H9 (cell line): ENCODE results near the gene SCAP. TPM values are rescaled to one million over a fixed set of nuclear protein-coding genes. Genes with fewer than 3 reads are reported as not detected.
A peak's percentile ranks its signal among the peaks of the same experiment; 100 is the strongest.

Experiments used
- DNase-seq: peaks from one replicate; pipeline ENCODE4 v3.0.0-alpha.2; 2017
- H2AFZ ChIP-seq: one replicate; pipeline ENCODE4 v1.6.1; 2013; ENCODE audit warnings: mild to moderate bottlenecking, low read length, control low read depth, moderate library complexity
- H2AK5ac ChIP-seq: 2 replicates; pipeline ENCODE4 v1.6.1; 2013; ENCODE audit warnings: low read length, control low read depth, mixed read lengths; ENCODE audit not compliant: insufficient read length
- H2BK120ac ChIP-seq: one replicate; pipeline ENCODE4 v1.6.1; 2013; ENCODE audit warnings: low read depth, mild to moderate bottlenecking, low read length, control low read depth, inconsistent platforms; ENCODE audit not compliant: poor library complexity, severe bottlenecking
- H2BK12ac ChIP-seq: 2 replicates; pipeline ENCODE4 v1.6.1; 2013; ENCODE audit warnings: low read length, control low read depth, mixed read lengths, low read depth; ENCODE audit not compliant: insufficient read length
- H2BK15ac ChIP-seq: 2 replicates; pipeline ENCODE4 v1.6.1; 2013; ENCODE audit warnings: low read depth, low read length, control low read depth
- H2BK20ac ChIP-seq: one replicate; pipeline ENCODE4 v1.6.1; 2013; ENCODE audit warnings: low read depth, mild to moderate bottlenecking, low read length, control low read depth, inconsistent platforms; ENCODE audit not compliant: poor library complexity, severe bottlenecking
- H2BK5ac ChIP-seq: 2 replicates; pipeline ENCODE4 v1.6.1; 2013; ENCODE audit warnings: low read length, control low read depth, mixed read lengths; ENCODE audit not compliant: insufficient read length
- H3K14ac ChIP-seq: 2 replicates; pipeline ENCODE4 v1.6.1; 2013; ENCODE audit warnings: low read length, control low read depth; ENCODE audit not compliant: insufficient read depth
- H3K18ac ChIP-seq: 2 replicates; pipeline ENCODE4 v1.6.1; 2013; ENCODE audit warnings: low read depth, mild to moderate bottlenecking, mixed read lengths, low read length, control low read depth; ENCODE audit not compliant: insufficient read length
- H3K23ac ChIP-seq: 2 replicates; pipeline ENCODE4 v1.6.1; 2013; ENCODE audit warnings: low read length, control low read depth, mixed read lengths, low read depth; ENCODE audit not compliant: insufficient read length
- H3K23me2 ChIP-seq: 2 replicates; pipeline ENCODE4 v1.6.1; 2013; ENCODE audit warnings: low read depth, mild to moderate bottlenecking, mixed read lengths, low read length, control low read depth; ENCODE audit not compliant: insufficient read length, poor library complexity, severe bottlenecking
- H3K27ac ChIP-seq: 2 replicates; pipeline ENCODE4 v1.5.1; 2013; ENCODE audit warnings: low read length, control low read depth, mixed read lengths, low read depth; ENCODE audit not compliant: insufficient read length
- H3K27me3 ChIP-seq: 2 replicates; pipeline ENCODE4 v1.6.1; 2013; ENCODE audit warnings: low read length, control low read depth, inconsistent platforms; ENCODE audit not compliant: insufficient read depth
- H3K4ac ChIP-seq: 2 replicates; pipeline ENCODE4 v1.6.1; 2013; ENCODE audit warnings: low read depth, mild to moderate bottlenecking, control low read depth, inconsistent platforms, low read length, moderate library complexity
- H3K4me1 ChIP-seq: 2 replicates; pipeline ENCODE4 v1.6.1; 2013; ENCODE audit warnings: low read length, control low read depth, inconsistent platforms; ENCODE audit not compliant: insufficient read depth
- H3K4me2 ChIP-seq: 2 replicates; pipeline ENCODE4 v1.6.1; 2013; ENCODE audit warnings: low read length, control low read depth, mixed read lengths; ENCODE audit not compliant: insufficient read length, insufficient read depth
- H3K56ac ChIP-seq: 2 replicates; pipeline ENCODE4 v1.6.1; 2013; ENCODE audit warnings: low read depth, mild to moderate bottlenecking, mixed read lengths, low read length, control low read depth; ENCODE audit not compliant: insufficient read length
- H3K79me1 ChIP-seq: 2 replicates; pipeline ENCODE4 v1.6.1; 2013; ENCODE audit warnings: low read depth, mild to moderate bottlenecking, moderate library complexity, low read length, control low read depth, inconsistent platforms; ENCODE audit not compliant: insufficient read depth, poor library complexity, severe bottlenecking
- H3K79me2 ChIP-seq: 2 replicates; pipeline ENCODE4 v1.6.1; 2013; ENCODE audit warnings: low read length, control low read depth, inconsistent platforms; ENCODE audit not compliant: insufficient read depth
- H3K9ac ChIP-seq: 2 replicates; pipeline ENCODE4 v1.6.1; 2013; ENCODE audit warnings: low read length, control low read depth, mixed read lengths; ENCODE audit not compliant: insufficient read length; ENCODE audit errors: extremely low read depth
- H3K9me3 ChIP-seq: one replicate; pipeline ENCODE4 v1.6.1; 2013; ENCODE audit warnings: low read depth, low read length, inconsistent platforms; ENCODE audit not compliant: control insufficient read depth
- H3T11ph ChIP-seq: one replicate; pipeline ENCODE4 v1.6.1; 2013; ENCODE audit warnings: mild to moderate bottlenecking, low read length, control low read depth, inconsistent platforms
- H4K20me1 ChIP-seq: one replicate; pipeline ENCODE4 v1.6.1; 2013; ENCODE audit not compliant: control insufficient read depth, insufficient read length, insufficient read depth
- H4K5ac ChIP-seq: 2 replicates; pipeline ENCODE4 v1.6.1; 2013; ENCODE audit warnings: low read depth, mild to moderate bottlenecking, mixed read lengths, low read length, control low read depth; ENCODE audit not compliant: insufficient read length
- H4K8ac ChIP-seq: replicated peaks from 2 replicates; pipeline ENCODE4 v1.6.1; 2013; ENCODE audit warnings: low read length, control low read depth, mixed read lengths, low read depth; ENCODE audit not compliant: insufficient read length
- H4K91ac ChIP-seq: 2 replicates; pipeline ENCODE4 v1.6.1; 2013; ENCODE audit warnings: low read depth, mild to moderate bottlenecking, moderate library complexity, mixed read lengths, low read length, control low read depth; ENCODE audit not compliant: insufficient read length
- H3K27ac Mint-ChIP-seq, 3 experiments: 2 replicates in 2 of 3; 3 replicates in 1 of 3; pipeline ENCODE4 v1.8.0; 2020 to 2021; ENCODE audit warnings: mixed read lengths in 3 of 3, mild to moderate bottlenecking in 1 of 3, moderate library complexity in 1 of 3
- H3K27me3 Mint-ChIP-seq: 2 replicates; pipeline ENCODE4 v1.8.0; 2021; ENCODE audit warnings: low read depth, mild to moderate bottlenecking, moderate library complexity, mixed read lengths
- H3K36me3 Mint-ChIP-seq, 3 experiments: 2 replicates in 2 of 3; 3 replicates in 1 of 3; pipeline ENCODE4 v1.8.0; 2020 to 2021; ENCODE audit warnings: low read depth in 3 of 3, mixed read lengths in 3 of 3; ENCODE audit not compliant: insufficient read depth in 1 of 3
- H3K4me1 Mint-ChIP-seq, 2 experiments: 2 replicates each; pipeline ENCODE4 v1.8.0; 2020; ENCODE audit warnings: mixed read lengths in 2 of 2
- H3K4me3 Mint-ChIP-seq, 2 experiments: 2 replicates in 1 of 2; 3 replicates in 1 of 2; pipeline ENCODE4 v1.8.0; 2020 to 2021; ENCODE audit warnings: mild to moderate bottlenecking in 2 of 2, mixed read lengths in 2 of 2, moderate library complexity in 1 of 2
- H3K9me3 Mint-ChIP-seq, 2 experiments: 2 replicates in 1 of 2; 3 replicates in 1 of 2; pipeline ENCODE4 v1.8.0; 2020; ENCODE audit warnings: mild to moderate bottlenecking in 2 of 2, mixed read lengths in 2 of 2, moderate library complexity in 1 of 2
- WGBS: extraction: QIAGEN DNeasy Blood & Tissue Kit; methylation state at CpG from one replicate; pipeline ENCODE4 v1.1.7; 2013; ENCODE audit warnings: missing lambda C conversion rate, low lambda C conversion rate, mixed read lengths; ENCODE audit not compliant: insufficient read length; ENCODE audit errors: extremely low coverage; 5-methylcytosine and 5-hydroxymethylcytosine counted together
- total RNA-seq: library from RNA; stranded (reverse); gene quantifications from 2 replicates; pipeline ENCODE4 v1.2.1, GENCODE V29; 2021
- TF ChIP-seq, protein P1 (sequence below): fragments of 200-600 bp; sonication (generic); conservative IDR thresholded peaks from 3 replicates; pipeline ENCODE4 v1.8.0; 2021; ENCODE audit warnings: antibody characterized with exemption, mild to moderate bottlenecking

The SCAP gene
- total RNA-seq, 1 experiment from 2014 or later, result 104 TPM

DNA sequence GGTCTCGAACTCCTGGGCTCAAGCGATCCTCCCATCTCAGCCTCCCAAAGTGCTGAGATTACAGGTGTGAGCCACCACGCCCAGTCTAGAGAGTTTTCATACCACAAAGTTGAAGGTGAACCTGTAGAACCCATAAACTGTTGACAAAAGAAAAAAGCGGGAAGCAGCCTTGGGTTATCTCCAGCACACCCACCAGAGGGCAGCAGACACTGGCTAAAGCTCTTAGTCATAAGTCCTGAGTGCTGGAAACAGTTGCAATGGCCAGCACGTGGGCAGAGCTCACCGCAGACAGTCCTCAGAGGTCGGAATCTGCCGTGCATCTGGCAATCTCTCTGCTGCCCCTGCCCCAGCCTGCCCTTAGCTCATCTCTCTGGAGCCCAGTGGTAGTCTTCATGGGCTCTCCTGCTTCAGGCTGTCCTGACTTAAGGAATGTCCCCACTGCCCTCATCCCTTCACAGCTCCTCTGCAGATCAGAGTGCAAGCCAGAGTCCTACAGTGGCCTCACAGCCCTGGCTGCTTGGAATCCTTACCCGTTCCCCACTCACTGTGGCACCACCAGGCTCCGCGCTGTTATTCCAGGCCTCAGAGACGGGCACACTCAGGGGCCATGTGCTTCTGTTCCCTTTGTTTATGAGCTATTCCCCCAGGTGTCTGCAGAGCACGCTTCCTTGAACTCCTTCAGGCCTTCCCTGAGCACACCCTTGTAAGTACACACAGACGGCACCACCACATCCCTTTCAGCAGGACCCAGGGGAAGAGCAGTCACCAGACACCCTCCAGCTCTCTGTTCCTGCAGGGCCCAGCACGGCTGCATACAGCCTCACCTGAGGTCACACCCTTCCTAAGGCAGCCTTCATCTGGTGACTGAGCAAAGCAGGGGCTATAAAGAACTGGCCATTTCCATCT, 46.6 kb upstream of the SCAP start:
- H3K4me1 ChIP-seq, result peaks cover 3% of the 10 kb centered on the region; the same call in 1 of the 2 replicates
- H3K4ac ChIP-seq, result no peak overlapping the region
- no peaks in the 10 kb centered on the region; a peak in 1 of 5 replicates for H3K9me3 Mint-ChIP-seq
- H3T11ph ChIP-seq, result no peak overlapping the region
- no peak overlapping the region for H2AK5ac ChIP-seq
- no peak overlapping the region for H2AFZ ChIP-seq
- no peaks in the 10 kb centered on the region for H4K20me1 ChIP-seq
- H4K8ac ChIP-seq, result no peak overlapping the region
- no peak overlapping the region for H2BK20ac ChIP-seq
- H4K91ac ChIP-seq, result no peak overlapping the region
- H2BK12ac ChIP-seq, result no peak overlapping the region
- H3K9ac ChIP-seq, result no peak overlapping the region
- no peak overlapping the region for H3K18ac ChIP-seq
- H2BK15ac ChIP-seq, result no peak overlapping the region
- no peak overlapping the region for H2BK120ac ChIP-seq
- peak; percentile 90 for DNase-seq
- WGBS, result no CpG with 5 or more reads among the region's 15 CpGs
- no peak overlapping the region for H2BK5ac ChIP-seq
- H3K27me3 Mint-ChIP-seq, result peaks cover 17% of the 10 kb centered on the region
- TF ChIP-seq, protein P1, sequence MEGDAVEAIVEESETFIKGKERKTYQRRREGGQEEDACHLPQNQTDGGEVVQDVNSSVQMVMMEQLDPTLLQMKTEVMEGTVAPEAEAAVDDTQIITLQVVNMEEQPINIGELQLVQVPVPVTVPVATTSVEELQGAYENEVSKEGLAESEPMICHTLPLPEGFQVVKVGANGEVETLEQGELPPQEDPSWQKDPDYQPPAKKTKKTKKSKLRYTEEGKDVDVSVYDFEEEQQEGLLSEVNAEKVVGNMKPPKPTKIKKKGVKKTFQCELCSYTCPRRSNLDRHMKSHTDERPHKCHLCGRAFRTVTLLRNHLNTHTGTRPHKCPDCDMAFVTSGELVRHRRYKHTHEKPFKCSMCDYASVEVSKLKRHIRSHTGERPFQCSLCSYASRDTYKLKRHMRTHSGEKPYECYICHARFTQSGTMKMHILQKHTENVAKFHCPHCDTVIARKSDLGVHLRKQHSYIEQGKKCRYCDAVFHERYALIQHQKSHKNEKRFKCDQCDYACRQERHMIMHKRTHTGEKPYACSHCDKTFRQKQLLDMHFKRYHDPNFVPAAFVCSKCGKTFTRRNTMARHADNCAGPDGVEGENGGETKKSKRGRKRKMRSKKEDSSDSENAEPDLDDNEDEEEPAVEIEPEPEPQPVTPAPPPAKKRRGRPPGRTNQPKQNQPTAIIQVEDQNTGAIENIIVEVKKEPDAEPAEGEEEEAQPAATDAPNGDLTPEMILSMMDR, result peak; percentile 95
- no peak overlapping the region for H3K56ac ChIP-seq
- no peak overlapping the region for H3K27ac ChIP-seq
- no peak overlapping the region for H3K23ac ChIP-seq
- H3K23me2 ChIP-seq, result no peaks in the 10 kb centered on the region
- H3K27ac Mint-ChIP-seq, result no peak overlapping the region
- H3K36me3 Mint-ChIP-seq, result peaks cover 0 to 2% (median 0%) of the 10 kb centered on the region in 3 experiments; a peak in 1 of 7 replicates
- no peaks in the 10 kb centered on the region for H3K9me3 ChIP-seq
- peaks cover 8% of the 10 kb centered on the region; the same call in 1 of the 2 replicates for H3K27me3 ChIP-seq
- no peak overlapping the region for H4K5ac ChIP-seq
- no peak overlapping the region for H3K4me2 ChIP-seq
- H3K4me3 Mint-ChIP-seq, result no peak overlapping the region
- 0 out of 2 replicates have a peak, but pooled peaks cover 2% of the 10 kb centered on the region for H3K79me2 ChIP-seq
- H3K14ac ChIP-seq, result no peak overlapping the region
- no peaks in the 10 kb centered on the region for H3K79me1 ChIP-seq
- peaks cover 19 to 23% of the 10 kb centered on the region in 2 experiments for H3K4me1 Mint-ChIP-seq
